Body of pancreas (tissue), 4 donors: Measurements from ENCODE around the gene RAB11FIP4.

Experiments used
- POLR2A ChIP-seq, 3 donors: fragments of 450-650 bp; IDR thresholded peaks; one replicate each; pipeline ENCODE4 v1.6.1; 2016; ENCODE audit warnings: antibody characterized with exemption in 3 of 3, mild to moderate bottlenecking in 2 of 3
- TF ChIP-seq, protein P1 (sequence below), 7 experiments: fragments of 450-650 bp in 4 of 7; fragments of 200-600 bp in 3 of 7; sonication (generic) in 3 of 7; IDR thresholded peaks; one replicate each; pipeline ENCODE4 v1.5.1; 2016 to 2019; ENCODE audit warnings: antibody characterized with exemption in 7 of 7

DNA sequence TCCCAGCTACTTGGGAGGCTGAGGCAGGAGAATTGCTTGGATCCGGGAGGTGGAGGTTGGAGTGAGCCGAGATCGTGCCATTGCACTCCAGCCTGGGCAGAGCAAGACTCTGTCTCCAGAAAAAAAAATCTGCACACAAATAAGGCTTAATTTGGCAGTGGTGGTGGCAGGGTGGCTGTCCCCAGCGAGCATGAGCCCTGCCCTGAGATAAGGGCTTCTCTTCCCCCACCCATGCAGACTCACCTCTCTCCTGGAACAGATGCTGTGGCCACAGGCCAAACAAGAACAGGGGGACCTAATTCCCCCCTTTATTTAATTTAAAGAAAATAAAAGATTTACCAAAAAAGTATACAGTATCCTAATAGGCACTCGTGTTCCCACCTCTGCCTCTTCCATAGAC is 157.2 kb downstream of the RAB11FIP4 start:
- TF ChIP-seq, protein P1, sequence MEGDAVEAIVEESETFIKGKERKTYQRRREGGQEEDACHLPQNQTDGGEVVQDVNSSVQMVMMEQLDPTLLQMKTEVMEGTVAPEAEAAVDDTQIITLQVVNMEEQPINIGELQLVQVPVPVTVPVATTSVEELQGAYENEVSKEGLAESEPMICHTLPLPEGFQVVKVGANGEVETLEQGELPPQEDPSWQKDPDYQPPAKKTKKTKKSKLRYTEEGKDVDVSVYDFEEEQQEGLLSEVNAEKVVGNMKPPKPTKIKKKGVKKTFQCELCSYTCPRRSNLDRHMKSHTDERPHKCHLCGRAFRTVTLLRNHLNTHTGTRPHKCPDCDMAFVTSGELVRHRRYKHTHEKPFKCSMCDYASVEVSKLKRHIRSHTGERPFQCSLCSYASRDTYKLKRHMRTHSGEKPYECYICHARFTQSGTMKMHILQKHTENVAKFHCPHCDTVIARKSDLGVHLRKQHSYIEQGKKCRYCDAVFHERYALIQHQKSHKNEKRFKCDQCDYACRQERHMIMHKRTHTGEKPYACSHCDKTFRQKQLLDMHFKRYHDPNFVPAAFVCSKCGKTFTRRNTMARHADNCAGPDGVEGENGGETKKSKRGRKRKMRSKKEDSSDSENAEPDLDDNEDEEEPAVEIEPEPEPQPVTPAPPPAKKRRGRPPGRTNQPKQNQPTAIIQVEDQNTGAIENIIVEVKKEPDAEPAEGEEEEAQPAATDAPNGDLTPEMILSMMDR (IDR thresholded peaks at IDR 0.05), result no peak
- TF ChIP-seq POLR2A (IDR thresholded peaks at IDR 0.05), result no peak
